Measurements from ENCODE around the gene HTR7.

The HTR7 gene

GRCh38 chr10:90871279-90871765 is 13.5 kb upstream of the HTR7 start:
- peak overlapping the region; percentile 75 for H3K27ac ChIP-seq
- peak; percentile 64 for TF ChIP-seq CTCF (conservative IDR thresholded peaks at IDR 0.05)

- H3K27ac ChIP-seq: no peak overlapping the region
- no peak for TF ChIP-seq CTCF (conservative IDR thresholded peaks at IDR 0.05)
Observed at GRCh38 chr10:90866050-90866598, 8.3 kb upstream of the HTR7 start.

- no peak overlapping the region for H3K27ac ChIP-seq
- TF ChIP-seq CTCF (conservative IDR thresholded peaks at IDR 0.05): peak; percentile 57
Observed at GRCh38 chr10:90865401-90865800, 7.6 kb upstream of the HTR7 start.

- peak; percentile 92 for TF ChIP-seq CTCF (conservative IDR thresholded peaks at IDR 0.05)
- H3K27ac ChIP-seq: no peak overlapping the region
Observed at GRCh38 chr10:90862908-90863514, 5.2 kb upstream of the HTR7 start.

GRCh38 chr10:90860790-90861189 is 3.0 kb upstream of the HTR7 start:
- no peak overlapping the region for H3K27ac ChIP-seq
- no peak for TF ChIP-seq CTCF (conservative IDR thresholded peaks at IDR 0.05)

GRCh38 chr10:90859321-90859751 is 1.5 kb upstream of the HTR7 start:
- H3K27ac ChIP-seq: no peak overlapping the region
- no peak for TF ChIP-seq CTCF (conservative IDR thresholded peaks at IDR 0.05)

- TF ChIP-seq CTCF (conservative IDR thresholded peaks at IDR 0.05): no peak
- no peak overlapping the region; the same call in 1 of the 2 replicates for H3K27ac ChIP-seq
Observed at GRCh38 chr10:90858461-90858968, 676 bp upstream of the HTR7 start.

Data from VCaP (cell line).